HepG2 (cell line): Measurements from ENCODE around the gene TST. TPM values are rescaled to one million over a fixed set of nuclear protein-coding genes. Genes with fewer than 3 reads are reported as not detected.

Source experiments
- ATF6 ChIP-seq: sonication (generic); formaldehyde crosslinking; conservative IDR thresholded peaks from 2 replicates; pipeline ENCODE4 v1.4.0; 2020; ENCODE audit warnings: missing genetic modification reagents
- ELF4 ChIP-seq: sonication (generic); formaldehyde crosslinking; IDR thresholded peaks from 2 replicates; pipeline ENCODE4 v1.5.0; 2020; ENCODE audit warnings: missing genetic modification reagents, mild to moderate bottlenecking, moderate library complexity, borderline replicate concordance
- FIP1L1 ChIP-seq: fragments of 200-400 bp; formaldehyde crosslinking; IDR thresholded peaks from 2 replicates; pipeline ENCODE4 v1.6.1; 2018; ENCODE audit warnings: low read depth, mild to moderate bottlenecking, low read length, moderate library complexity, borderline replicate concordance; ENCODE audit not compliant: insufficient read depth
- HIVEP1 ChIP-seq: sonication (generic); formaldehyde crosslinking; IDR thresholded peaks from 2 replicates; pipeline ENCODE4 v1.4.0; 2020; ENCODE audit warnings: mild to moderate bottlenecking, missing genetic modification reagents
- HOXD1 ChIP-seq: sonication (generic); formaldehyde crosslinking; IDR thresholded peaks from 2 replicates; pipeline ENCODE4 v1.5.0; 2020; ENCODE audit warnings: missing genetic modification reagents
- IKZF1 ChIP-seq: fragments of 450-650 bp; IDR thresholded peaks from 2 replicates; pipeline ENCODE4 v1.7.1; 2016
- IRF2 ChIP-seq: IDR thresholded peaks from 2 replicates; pipeline ENCODE4 v1.6.1; 2018; ENCODE audit warnings: missing genetic modification reagents, missing compliant biosample characterization
- KLF11 ChIP-seq: IDR thresholded peaks from 2 replicates; pipeline ENCODE4 v1.6.1; 2016; ENCODE audit warnings: missing compliant biosample characterization
- MEIS2 ChIP-seq: sonication (generic); formaldehyde crosslinking; IDR thresholded peaks from 2 replicates; pipeline ENCODE4 v1.9.0; 2021; ENCODE audit warnings: mild to moderate bottlenecking, missing genetic modification reagents
- NR1H2 ChIP-seq: sonication (generic); formaldehyde crosslinking; IDR thresholded peaks from 2 replicates; pipeline ENCODE4 v1.8.1; 2022; ENCODE audit warnings: low read depth, missing genetic modification reagents, borderline replicate concordance
- SRSF4 ChIP-seq: fragments of 200-400 bp; formaldehyde crosslinking; IDR thresholded peaks from one replicate; pipeline ENCODE4 v1.6.1; 2018; ENCODE audit warnings: mild to moderate bottlenecking, low read depth, low read length, moderate library complexity; ENCODE audit not compliant: poor library complexity, severe bottlenecking
- SRSF9 ChIP-seq: fragments of 200-400 bp; formaldehyde crosslinking; IDR thresholded peaks from 2 replicates; pipeline ENCODE4 v1.6.1; 2018; ENCODE audit warnings: borderline replicate concordance, mild to moderate bottlenecking, low read depth, low read length; ENCODE audit not compliant: insufficient read depth, poor library complexity, severe bottlenecking
- TEAD3 ChIP-seq: optimal IDR thresholded peaks from 2 replicates; pipeline ENCODE3; 2016; ENCODE audit warnings: borderline replicate concordance
- WIZ ChIP-seq: sonication (generic); formaldehyde crosslinking; IDR thresholded peaks from 2 replicates; pipeline ENCODE4 v1.5.1; 2020; ENCODE audit warnings: mild to moderate bottlenecking, missing genetic modification reagents
- ZBTB2 ChIP-seq: sonication (generic); formaldehyde crosslinking; IDR thresholded peaks from 2 replicates; pipeline ENCODE4 v1.8.0; 2022; ENCODE audit warnings: low read depth, missing genetic modification reagents
- ZBTB20 ChIP-seq: sonication (generic); formaldehyde crosslinking; IDR thresholded peaks from 2 replicates; pipeline ENCODE4 v1.8.1; 2023; ENCODE audit warnings: missing genetic modification reagents, low read depth, mild to moderate bottlenecking, borderline replicate concordance
- ZNF34 ChIP-seq: sonication (generic); formaldehyde crosslinking; IDR thresholded peaks from 2 replicates; pipeline ENCODE4 v1.4.0; 2020; ENCODE audit warnings: mild to moderate bottlenecking, missing genetic modification reagents, borderline replicate concordance
- ZNF501 ChIP-seq: sonication (generic); formaldehyde crosslinking; IDR thresholded peaks from 2 replicates; pipeline ENCODE4 v1.5.1; 2020; ENCODE audit warnings: mild to moderate bottlenecking, moderate library complexity, missing genetic modification reagents
- ZNF547 ChIP-seq: sonication (generic); formaldehyde crosslinking; IDR thresholded peaks from 2 replicates; pipeline ENCODE4 v1.5.1; 2020; ENCODE audit warnings: mild to moderate bottlenecking, missing genetic modification reagents
- ZNF569 ChIP-seq: sonication (generic); formaldehyde crosslinking; IDR thresholded peaks from 2 replicates; pipeline ENCODE4 v1.5.0; 2020; ENCODE audit warnings: mild to moderate bottlenecking, missing genetic modification reagents, moderate library complexity, borderline replicate concordance
- ZNF777 ChIP-seq: sonication (generic); formaldehyde crosslinking; IDR thresholded peaks from 2 replicates; pipeline ENCODE4 v1.4.0; 2020; ENCODE audit warnings: missing genetic modification reagents
- ZNF878 ChIP-seq: sonication (generic); formaldehyde crosslinking; IDR thresholded peaks from 2 replicates; pipeline ENCODE4 v1.8.1; 2023; ENCODE audit warnings: mild to moderate bottlenecking, missing genetic modification reagents, moderate library complexity
- ZNF883 ChIP-seq: sonication (generic); formaldehyde crosslinking; IDR thresholded peaks from 2 replicates; pipeline ENCODE4 v1.5.1; 2020; ENCODE audit warnings: mild to moderate bottlenecking, missing genetic modification reagents; ENCODE audit errors: not compliant biosample characterization
- polyA plus RNA-seq, 8 experiments: library from polyadenylated mRNA; depleted of rRNA in 3 of 8; stranded (reverse) in 7 of 8; unstranded in 1 of 8; fragments of >200 nt; fragmentation: Illumina TruSeq in 4 of 8; extraction: Trizol in 4 of 8; gene quantifications; 2 replicates each; pipeline versions ENCODE4 v1.2.1 to v1.2.3, GENCODE V29; 2011 to 2016; ENCODE audit warnings: low read depth in 4 of 8, missing spikeins in 1 of 8, mixed read lengths in 1 of 8; ENCODE audit not compliant: insufficient read depth in 1 of 8
- total RNA-seq, 5 experiments: library from RNA; depleted of rRNA; stranded (reverse); fragments of >200 nt; fragmentation: Illumina TruSeq; extraction: Trizol; gene quantifications; 2 replicates each; pipeline ENCODE4 v1.2.3, GENCODE V29; 2016; ENCODE audit warnings: low read depth in 1 of 5

The TST gene
- total and polyA plus RNA-seq, 2 of the 13 experiments (the other 11 are each of a cell fraction or from before 2014, with no cell fraction given) = 44.6 to 63.6 TPM

- no peak for TF ChIP-seq MEIS2
- TF ChIP-seq IRF2 (CRISPR knock-in tag) = peak; percentile 93
- TF ChIP-seq KLF11 (CRISPR knock-in tag) = peak; percentile 90
- peak; percentile 82; the same call in 1 of the 2 replicates for TF ChIP-seq FIP1L1
- TF ChIP-seq SRSF9 = no peak
- no peak for TF ChIP-seq ZNF34 (CRISPR knock-in tag)
- TF ChIP-seq ZNF777 (CRISPR knock-in tag) = no peak
- no peak for TF ChIP-seq IKZF1
- TF ChIP-seq TEAD3 (CRISPR knock-in tag) = peak; percentile 98
- TF ChIP-seq ZBTB20 (CRISPR knock-in tag) = peak; percentile 96
- peak; percentile 85 for TF ChIP-seq HIVEP1 (CRISPR knock-in tag)
- peak; percentile 26; the same call in 1 of the 2 replicates for TF ChIP-seq ZNF547 (CRISPR knock-in tag)
- peak; percentile 42; the same call in 1 of the 2 replicates for TF ChIP-seq ZBTB2 (CRISPR knock-in tag)
- TF ChIP-seq ZNF501 (CRISPR knock-in tag) = peak; percentile 76
- TF ChIP-seq NR1H2 (CRISPR knock-in tag) = peak; percentile 84; the same call in 1 of the 2 replicates
- peak; percentile 84 for TF ChIP-seq HOXD1 (CRISPR knock-in tag)
- TF ChIP-seq ATF6 (CRISPR knock-in tag) = no peak
- TF ChIP-seq ZNF569 (CRISPR knock-in tag) = 0 out of 2 replicates have a peak, but pooled peaks have one; percentile 15
- no peak for TF ChIP-seq SRSF4
- no peak for TF ChIP-seq ZNF883
- peak; percentile 84; the same call in 1 of the 2 replicates for TF ChIP-seq ZNF878 (CRISPR knock-in tag)
- peak; percentile 72; the same call in 1 of the 2 replicates for TF ChIP-seq ELF4 (CRISPR knock-in tag)
- TF ChIP-seq WIZ (CRISPR knock-in tag) = no peak
Observed at GRCh38 chr22:37032535-37033460, 13.6 kb upstream of the TST start (continued).
